Neural progenitor cell (in vitro differentiated cells): ENCODE results near the gene AGAP5. TPM values are rescaled to one million over a fixed set of nuclear protein-coding genes. Genes with fewer than 3 reads are reported as not detected.
A peak's percentile ranks its signal among the peaks of the same experiment; 100 is the strongest.

Source experiments
- DNase-seq: peaks from one replicate; pipeline ENCODE4 v3.0.0-alpha.2; 2016; ENCODE audit warnings: low spot score
- H2AFZ ChIP-seq: fragments of 200-600 bp; sonication (generic); replicated peaks from 2 replicates; pipeline ENCODE4 v1.6.1; 2016; ENCODE audit warnings: antibody characterized with exemption
- H3F3A ChIP-seq: fragments of 200-600 bp; sonication (generic); 2 replicates; pipeline ENCODE4 v1.6.1; 2016; ENCODE audit warnings: antibody characterized with exemption, low read depth
- H3K27ac ChIP-seq: fragments of 200-600 bp; sonication (generic); 2 replicates; pipeline ENCODE4 v1.5.1; 2016; ENCODE audit warnings: mild to moderate bottlenecking
- H3K27me3 ChIP-seq: fragments of 200-600 bp; sonication (generic); 2 replicates; pipeline ENCODE4 v1.6.1; 2016; ENCODE audit warnings: mild to moderate bottlenecking, moderate library complexity
- H3K36me3 ChIP-seq: fragments of 200-600 bp; sonication (generic); 2 replicates; pipeline ENCODE4 v1.5.1; 2016
- H3K4me1 ChIP-seq: fragments of 200-600 bp; sonication (generic); 2 replicates; pipeline ENCODE4 v1.6.1; 2016; ENCODE audit warnings: mixed run types
- H3K4me2 ChIP-seq: fragments of 200-600 bp; sonication (generic); 2 replicates; pipeline ENCODE4 v1.6.1; 2016
- H3K4me3 ChIP-seq: fragments of 200-600 bp; sonication (generic); 2 replicates; pipeline ENCODE4 v1.5.1; 2016
- H3K79me2 ChIP-seq: fragments of 200-600 bp; sonication (generic); 2 replicates; pipeline ENCODE4 v1.6.1; 2016; ENCODE audit warnings: low read depth
- H3K9ac ChIP-seq: fragments of 200-600 bp; sonication (generic); 2 replicates; pipeline ENCODE4 v1.6.1; 2016
- H3K9me3 ChIP-seq: fragments of 200-600 bp; sonication (generic); 2 replicates; pipeline ENCODE4 v1.5.1; 2016; ENCODE audit warnings: low read depth
- H4K20me1 ChIP-seq: fragments of 200-600 bp; sonication (generic); 2 replicates; pipeline ENCODE4 v1.6.1; 2016; ENCODE audit warnings: low read depth
- H3K27ac Mint-ChIP-seq: 3 replicates; pipeline ENCODE4 v1.8.0; 2021; ENCODE audit warnings: mixed read lengths
- H3K27me3 Mint-ChIP-seq: 2 replicates; pipeline ENCODE4 v1.8.0; 2022; ENCODE audit warnings: low read depth, mild to moderate bottlenecking, inconsistent platforms, moderate library complexity, mixed read lengths; ENCODE audit not compliant: insufficient read depth
- H3K36me3 Mint-ChIP-seq: 3 replicates; pipeline ENCODE4 v1.8.0; 2021; ENCODE audit warnings: mixed read lengths
- H3K4me1 Mint-ChIP-seq: 3 replicates; pipeline ENCODE4 v1.8.0; 2021; ENCODE audit warnings: mixed read lengths
- H3K4me3 Mint-ChIP-seq: 3 replicates; pipeline ENCODE4 v1.8.0; 2021; ENCODE audit warnings: mild to moderate bottlenecking, moderate library complexity, mixed read lengths
- H3K9me3 Mint-ChIP-seq: 3 replicates; pipeline ENCODE4 v1.8.0; 2020; ENCODE audit warnings: mixed read lengths
- CTCF ChIP-seq: fragments of 200-600 bp; sonication (generic); IDR thresholded peaks from 2 replicates; pipeline ENCODE4 v1.5.1; 2017; ENCODE audit warnings: antibody characterized with exemption, mild to moderate bottlenecking
- EZH2 ChIP-seq: fragments of 200-600 bp; sonication (generic); IDR thresholded peaks from 2 replicates; pipeline ENCODE4 v1.6.1; 2017; ENCODE audit warnings: antibody characterized with exemption, mild to moderate bottlenecking, moderate library complexity
- EZH2phosphoT487 ChIP-seq: fragments of 200-600 bp; sonication (generic); IDR thresholded peaks from 2 replicates; pipeline ENCODE4 v1.6.1; 2017; ENCODE audit warnings: antibody characterized with exemption
- total RNA-seq: library from RNA; depleted of rRNA; stranded (reverse); fragments of >200 nt; gene quantifications from 2 replicates; pipeline ENCODE4 v1.2.3, GENCODE V29; 2015; ENCODE audit warnings: low replicate concordance

The AGAP5 gene
- total RNA-seq, 1 donor from 2014 or later = 9.4 TPM

GRCh38 chr10:73635781-73636180, 62.1 kb downstream of the AGAP5 start:
- TF ChIP-seq EZH2 (no peak), EZH2phosphoT487 (no peak), CTCF (no peak)
- H2AFZ ChIP-seq = no peak overlapping the region
- H3K79me2 ChIP-seq = no peaks in the 10 kb centered on the region
- Mint-ChIP-seq H3K27ac (no peak overlapping the region), H3K36me3 (no peaks in the 10 kb centered on the region), H3K9me3 (no peaks in the 10 kb centered on the region), H3K4me1 (no peaks in the 10 kb centered on the region), H3K27me3 (peaks cover 6% of the 10 kb centered on the region), H3K4me3 (no peak overlapping the region)
- H3K4me2 ChIP-seq = no peak overlapping the region
- H3K4me1 ChIP-seq = no peaks in the 10 kb centered on the region
- no peaks in the 10 kb centered on the region for H3K27me3 ChIP-seq
- no peaks in the 10 kb centered on the region for H4K20me1 ChIP-seq
- H3K36me3 ChIP-seq = no peaks in the 10 kb centered on the region
- H3F3A ChIP-seq = no peaks in the 10 kb centered on the region
- no peak overlapping the region for H3K27ac ChIP-seq
- DNase-seq = no peak
- H3K4me3 ChIP-seq = no peak overlapping the region
- no peak overlapping the region for H3K9ac ChIP-seq
- H3K9me3 ChIP-seq = no peaks in the 10 kb centered on the region

DNA sequence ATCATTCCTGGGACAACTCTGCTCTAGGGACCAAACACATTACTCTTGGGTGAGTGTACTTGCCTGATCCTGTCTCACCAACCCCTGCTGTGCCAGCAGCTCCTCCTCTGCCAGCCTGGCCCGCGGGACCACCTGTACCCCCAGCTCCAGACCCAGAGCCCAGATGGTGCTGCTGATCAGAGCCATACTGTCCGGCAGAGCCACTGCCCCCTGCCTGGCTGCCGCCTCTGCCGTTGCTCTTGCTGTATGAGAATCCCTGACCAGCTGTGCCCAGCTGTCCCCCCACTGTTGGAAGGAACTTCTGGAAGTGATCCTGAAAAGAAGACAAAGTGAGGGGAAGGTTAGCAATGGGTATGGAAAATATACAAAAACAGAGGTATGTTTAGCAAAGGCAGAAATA, 63.5 kb downstream of the AGAP5 start:
- Mint-ChIP-seq H3K9me3 (no peaks in the 10 kb centered on the region), H3K36me3 (no peaks in the 10 kb centered on the region), H3K27ac (no peak overlapping the region), H3K4me1 (no peaks in the 10 kb centered on the region), H3K4me3 (no peak overlapping the region), H3K27me3 (peaks cover 6% of the 10 kb centered on the region)
- no peak overlapping the region for H3K9ac ChIP-seq
- H3F3A ChIP-seq = no peaks in the 10 kb centered on the region
- no peaks in the 10 kb centered on the region for H3K36me3 ChIP-seq
- TF ChIP-seq EZH2 (no peak), EZH2phosphoT487 (no peak), CTCF (no peak)
- H3K9me3 ChIP-seq = no peaks in the 10 kb centered on the region
- no peaks in the 10 kb centered on the region for H4K20me1 ChIP-seq
- H3K27me3 ChIP-seq = no peaks in the 10 kb centered on the region
- no peak for DNase-seq
- H3K4me2 ChIP-seq = no peak overlapping the region
- no peak overlapping the region for H2AFZ ChIP-seq
- no peak overlapping the region for H3K4me3 ChIP-seq
- H3K79me2 ChIP-seq = no peaks in the 10 kb centered on the region
- no peaks in the 10 kb centered on the region for H3K4me1 ChIP-seq
- H3K27ac ChIP-seq = no peak overlapping the region

DNA sequence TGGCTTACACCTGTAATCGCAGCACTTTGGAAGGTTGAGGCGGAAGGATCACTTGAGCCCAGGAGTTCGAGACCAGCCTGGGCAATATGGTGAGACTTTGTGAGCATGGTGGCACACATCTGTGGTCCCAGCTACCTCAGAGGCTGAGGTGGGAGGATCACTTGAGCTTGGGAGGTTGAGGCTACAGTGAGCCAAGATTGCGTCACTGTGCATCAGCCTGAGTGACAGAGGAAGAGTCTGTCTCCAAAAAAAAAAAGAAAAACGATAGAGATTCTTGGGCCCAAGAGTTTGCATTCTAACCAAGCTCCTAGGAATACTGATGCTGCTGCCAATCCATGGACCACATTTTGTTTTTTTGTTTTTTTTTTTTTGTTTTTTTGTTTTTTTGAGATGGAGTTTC, 68.7 kb downstream of the AGAP5 start:
- TF ChIP-seq EZH2 (no peak), CTCF (no peak), EZH2phosphoT487 (no peak)
- H3K9me3 ChIP-seq = no peaks in the 10 kb centered on the region
- Mint-ChIP-seq H3K27me3 (peaks cover 4% of the 10 kb centered on the region), H3K4me3 (no peak overlapping the region), H3K27ac (no peak overlapping the region), H3K4me1 (peaks cover 24% of the 10 kb centered on the region), H3K9me3 (no peaks in the 10 kb centered on the region), H3K36me3 (peaks cover 2% of the 10 kb centered on the region)
- H2AFZ ChIP-seq = no peak overlapping the region
- peaks cover 25% of the 10 kb centered on the region for H3K79me2 ChIP-seq
- no peaks in the 10 kb centered on the region for H3K36me3 ChIP-seq
- no peaks in the 10 kb centered on the region for H3K27me3 ChIP-seq
- no peak overlapping the region for H3K4me2 ChIP-seq
- no peak overlapping the region for H3K9ac ChIP-seq
- H3K4me1 ChIP-seq = peaks cover 11% of the 10 kb centered on the region
- H3K4me3 ChIP-seq = no peak overlapping the region
- DNase-seq = no peak
- H3K27ac ChIP-seq = no peak overlapping the region
- peaks cover 20% of the 10 kb centered on the region for H3F3A ChIP-seq
- H4K20me1 ChIP-seq = no peaks in the 10 kb centered on the region

- Histone ChIP-seq H3K36me3 (no peaks in the 10 kb centered on the region), H3K4me3 (no peak overlapping the region), H3K9ac (no peak overlapping the region), H2AFZ (no peak overlapping the region), H3K9me3 (no peaks in the 10 kb centered on the region), H4K20me1 (no peaks in the 10 kb centered on the region), H3K4me2 (no peak overlapping the region), H3K79me2 (peaks cover 32% of the 10 kb centered on the region), H3K4me1 (peaks cover 11% of the 10 kb centered on the region), H3F3A (peaks cover 20% of the 10 kb centered on the region), H3K27ac (no peak overlapping the region), H3K27me3 (no peaks in the 10 kb centered on the region)
- no peak for DNase-seq
- H3K4me1 Mint-ChIP-seq = peaks cover 24% of the 10 kb centered on the region
- peaks cover 2% of the 10 kb centered on the region for H3K36me3 Mint-ChIP-seq
- H3K27ac Mint-ChIP-seq = no peak overlapping the region
- H3K9me3 Mint-ChIP-seq = no peaks in the 10 kb centered on the region
- TF ChIP-seq EZH2 = no peak
- no peak for TF ChIP-seq CTCF
- no peak for TF ChIP-seq EZH2phosphoT487
- H3K27me3 Mint-ChIP-seq = peaks cover 4% of the 10 kb centered on the region
- peak overlapping the region; percentile 18 for H3K4me3 Mint-ChIP-seq
These were observed 69.5 kb downstream of the AGAP5 start for GRCh38 chr10:73628405-73628804.
